ENCODE results near the gene STMN1. TPM values are rescaled to one million over a fixed set of nuclear protein-coding genes. Genes with fewer than 3 reads are reported as not detected.

Gene STMN1
- total and polyA plus RNA-seq, 10 of the 15 experiments (the other 5 are each of a cell fraction or from before 2014, with no cell fraction given), result 220 to 1,272 (median 603) TPM

GRCh38 chr1:25875856-25876692 lies 30.1 kb downstream of the STMN1 start:
- no peaks in the 10 kb centered on the region; a peak in 1 of 4 replicates for H3K27me3 ChIP-seq (replicated peaks in 1 of 2; ENCODE audit: control insufficient read depth in 2 of 2, insufficient read depth in 2 of 2, low read length in 1 of 2)
- no peaks in the 10 kb centered on the region for H3K9me3 ChIP-seq (replicated peaks; ENCODE audit: control insufficient read depth, insufficient read depth, low read length)
- RAD21 ChIA-PET (ENCODE audit: unreplicated experiment), result interaction anchor here (1.0 to 2.0 kb wide), 6 partner anchors 17 to 122 kb away, joined by 3 to 13 read pairs (median 8); partner anchors contain the start of genes MTFR1L and PAFAH2
- peak overlapping the region; percentile 81 for H2AFZ ChIP-seq (ENCODE audit: control insufficient read depth, low read depth, low read length)
- 29% methylated on average over 32 of the region's 32 CpGs for WGBS (ENCODE audit: insufficient coverage, insufficient replicate concordance, low lambda C conversion rate, missing lambda C conversion rate)
- H3K4me1 ChIP-seq (ENCODE audit: control insufficient read depth, insufficient read depth, low read length), result peaks cover 33% of the 10 kb centered on the region
- intact Hi-C loops (cut with micrococcal nuclease; ENCODE audit: unreplicated experiment), result no loop called here
- H4K20me1 ChIP-seq (ENCODE audit: control insufficient read depth, insufficient read depth), result no peaks in the 10 kb centered on the region
- no peaks in the 10 kb centered on the region for H3K36me3 ChIP-seq (ENCODE audit: control insufficient read depth in 2 of 2, insufficient read depth in 2 of 2, low read length in 1 of 2)
- H3K4me2 ChIP-seq (ENCODE audit: control insufficient read depth, insufficient read depth), result peak overlapping the region; percentile 92
- H3K9ac ChIP-seq (ENCODE audit: control insufficient read depth, insufficient read depth, low read length), result peak overlapping the region; percentile 76; the same call in 1 of the 2 replicates
- SMC1A ChIA-PET (ENCODE audit: uncharacterized antibody, unreplicated experiment), result interaction anchor here (0.9 to 2.7 kb wide), 5 partner anchors 20 to 121 kb away, joined by 3 to 8 read pairs (median 4); partner anchors contain the start of genes MTFR1L and PAFAH2
- no TSS peak for BruUV-seq (replicated peaks)
- ATAC-seq (peak; percentile 51), FAIRE-seq (no peak), DNase-seq (ENCODE audit: low read depth, low spot score) (no peak)
- no peak overlapping the region for H3K27ac ChIP-seq (ENCODE audit: control insufficient read depth, insufficient read depth)
- H3K79me2 ChIP-seq (ENCODE audit: control insufficient read depth, insufficient read depth, low read length), result peaks cover 9% of the 10 kb centered on the region
- CTCF ChIA-PET, result interaction anchor here (1.0 to 3.1 kb wide), 5 partner anchors 19 to 121 kb away, joined by 3 to 25 read pairs (median 11); partner anchors contain the start of gene PAFAH2
- peak overlapping the region; percentile 76; the same call in 1 of the 2 replicates for H3K4me3 ChIP-seq
- TF ChIP-seq GATAD2B (conservative IDR thresholded peaks at IDR 0.05; ENCODE audit: low read depth) (0 out of 2 replicates have a peak, but pooled peaks have one; percentile 28), LARP7 (IDR thresholded peaks at IDR 0.05) (no peak), ZBTB4 (CRISPR knock-in tag; IDR thresholded peaks at IDR 0.05) (no peak), MYC (IDR thresholded peaks at IDR 0.05; ENCODE audit: insufficient read depth, insufficient read length, insufficient replicate concordance, low read length, severe bottlenecking) (no peak), IKZF1 (conservative IDR thresholded peaks at IDR 0.05) (peak; percentile 12), RAD21 (IDR thresholded peaks at IDR 0.05; ENCODE audit: insufficient read depth, low read depth, low read length) (no peak), ZNF687 (IDR thresholded peaks at IDR 0.05) (0 out of 2 replicates have a peak, but pooled peaks have one; percentile 1)
- in situ Hi-C loops (cut with MboI), result no loop called here
- POLR2A ChIA-PET, result interaction anchor here (0.7 to 3.6 kb wide), 3 partner anchors 18 to 121 kb away, joined by 3 to 26 read pairs (median 9); partner anchors contain the start of gene PAFAH2
